SU-DHL-6 (cell line): ENCODE data around the gene NR1H4.

Experiments used
- CTCF ChIP-seq: fragments of 200-600 bp; sonication (generic); IDR thresholded peaks from one replicate; pipeline ENCODE4 v1.5.1; 2017; ENCODE audit warnings: antibody characterized with exemption, mild to moderate bottlenecking, low read length, moderate library complexity; ENCODE audit not compliant: insufficient read depth, poor library complexity, severe bottlenecking
- EZH2phosphoT487 ChIP-seq: fragments of 200-600 bp; sonication (generic), shearing (Covaris generic); conservative IDR thresholded peaks from 2 replicates; pipeline ENCODE4 v1.6.1; 2018; ENCODE audit warnings: mild to moderate bottlenecking, antibody characterized with exemption, low read length, moderate library complexity, mixed read lengths

DNA sequence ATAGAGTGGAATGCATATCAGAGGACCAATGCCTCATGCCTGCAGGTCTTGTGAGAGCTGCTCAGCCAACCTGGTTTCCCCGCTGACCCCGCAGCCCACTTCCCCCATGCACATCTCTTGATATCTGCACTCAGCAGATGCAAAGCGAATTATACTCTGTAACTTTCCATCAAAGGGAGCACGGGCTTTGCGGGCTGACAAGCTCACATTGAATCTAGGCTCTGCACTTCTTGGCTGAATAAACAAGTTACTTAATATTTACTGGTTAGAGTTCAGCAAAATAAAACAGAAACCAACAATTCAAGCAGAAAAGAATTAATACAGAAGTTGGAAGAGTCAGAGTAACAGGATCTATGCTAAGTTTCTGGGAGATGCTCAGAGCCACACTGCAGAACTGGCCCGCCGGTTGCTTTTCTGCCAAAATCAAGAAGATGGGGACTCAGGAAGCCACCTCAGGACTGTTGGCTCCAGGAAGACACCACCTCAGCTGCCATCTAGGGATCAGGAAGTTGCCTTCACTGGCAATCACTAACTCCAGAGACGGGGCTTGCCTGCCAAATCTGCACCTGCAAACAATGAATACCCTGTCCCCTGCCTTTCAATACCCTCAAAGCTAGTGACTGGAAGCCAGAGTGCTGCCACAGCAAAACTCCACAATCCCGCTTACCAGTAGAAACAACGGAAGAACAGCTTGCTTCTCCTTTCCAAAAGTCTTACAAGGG, 46.5 kb downstream of the NR1H4 start:
- no peak for TF ChIP-seq CTCF
- TF ChIP-seq EZH2phosphoT487: no peak
